Ishikawa (cell line): ENCODE measurements around the gene ALDH16A1.

Experiments
- CEBPB ChIP-seq: IDR thresholded peaks from 2 replicates; pipeline ENCODE4 v1.6.1; 2012
- CREB1 ChIP-seq: IDR thresholded peaks from 2 replicates; pipeline ENCODE4 v1.6.1; 2012; ENCODE audit warnings: low read depth
- EGR1 ChIP-seq: IDR thresholded peaks from 2 replicates; pipeline ENCODE4 v1.6.1; 2012
- EP300 ChIP-seq: IDR thresholded peaks from 2 replicates; pipeline ENCODE4 v1.6.1; 2012; ENCODE audit warnings: borderline replicate concordance
- FOXM1 ChIP-seq: IDR thresholded peaks from 2 replicates; pipeline ENCODE4 v1.6.1; 2012; ENCODE audit warnings: low read depth, borderline replicate concordance
- NFIC ChIP-seq: IDR thresholded peaks from 2 replicates; pipeline ENCODE4 v1.6.1; 2012
- RAD21 ChIP-seq: IDR thresholded peaks from 2 replicates; pipeline ENCODE4 v1.6.1; 2012; ENCODE audit warnings: low read depth
- TAF1 ChIP-seq: IDR thresholded peaks from 2 replicates; pipeline ENCODE4 v1.6.1; 2012; ENCODE audit warnings: low read depth, mild to moderate bottlenecking
- TEAD4 ChIP-seq: IDR thresholded peaks from 2 replicates; pipeline ENCODE4 v1.6.1; 2012
- YY1 ChIP-seq: IDR thresholded peaks from 2 replicates; pipeline ENCODE4 v1.6.1; 2012; ENCODE audit warnings: low read depth
- ZBTB7A ChIP-seq: IDR thresholded peaks from 2 replicates; pipeline ENCODE4 v1.6.1; 2012; ENCODE audit warnings: low read depth
- TF ChIP-seq, protein P1 (sequence below): IDR thresholded peaks from 2 replicates; pipeline ENCODE4 v1.6.1; 2012; ENCODE audit warnings: low read depth, mild to moderate bottlenecking
- TF ChIP-seq, protein P2 (sequence below): IDR thresholded peaks from 2 replicates; pipeline ENCODE4 v1.6.1; 2012

DNA sequence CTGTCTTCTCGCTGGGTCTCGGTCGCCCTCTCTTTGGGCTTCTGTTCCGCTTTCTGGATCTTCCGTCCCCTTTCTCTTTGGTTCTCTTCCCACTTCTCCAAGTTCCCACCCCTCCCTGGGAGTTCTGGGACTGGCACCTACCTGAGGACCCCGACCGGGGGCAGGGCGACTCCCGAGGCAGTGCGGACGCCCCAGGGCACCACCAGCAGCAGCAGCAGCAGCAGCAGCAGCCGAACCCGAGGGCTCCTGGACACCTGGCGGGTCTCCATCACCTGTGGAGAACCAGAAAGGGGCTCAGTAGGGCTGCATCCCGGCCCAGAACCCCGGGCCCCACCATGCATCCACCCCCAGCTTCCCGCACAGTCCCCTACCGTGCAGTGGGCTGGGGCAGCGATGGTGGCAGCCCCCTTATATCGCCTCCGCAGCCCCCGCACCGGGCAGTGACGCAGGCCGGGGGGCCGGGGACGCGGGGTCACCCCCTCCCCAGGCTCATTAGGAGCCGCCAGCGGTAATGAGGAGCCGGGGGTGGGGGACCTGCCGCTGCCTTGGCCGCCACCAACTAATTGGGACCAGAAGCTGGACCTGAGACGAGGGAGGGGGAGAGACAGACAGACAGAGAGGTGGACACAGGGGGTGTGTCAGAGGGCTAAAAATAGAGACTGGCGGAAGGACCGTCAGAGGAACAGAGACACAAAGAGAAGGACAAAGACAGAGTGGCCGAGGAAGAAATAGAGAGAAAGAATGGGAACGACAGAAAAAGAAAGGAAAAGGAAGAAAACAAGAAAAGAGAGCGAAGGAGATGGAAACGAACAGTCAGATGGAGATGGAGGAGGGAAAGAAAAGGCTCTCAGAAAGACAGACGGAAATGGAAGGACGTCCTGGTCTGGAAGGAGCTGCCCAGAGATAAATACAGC is 29.7 kb upstream of the ALDH16A1 start, which contains the start of gene PTH2:
- no peak for TF ChIP-seq EP300
- no peak for TF ChIP-seq FOXM1
- no peak for TF ChIP-seq ZBTB7A
- TF ChIP-seq CREB1: no peak
- TF ChIP-seq, protein P1, sequence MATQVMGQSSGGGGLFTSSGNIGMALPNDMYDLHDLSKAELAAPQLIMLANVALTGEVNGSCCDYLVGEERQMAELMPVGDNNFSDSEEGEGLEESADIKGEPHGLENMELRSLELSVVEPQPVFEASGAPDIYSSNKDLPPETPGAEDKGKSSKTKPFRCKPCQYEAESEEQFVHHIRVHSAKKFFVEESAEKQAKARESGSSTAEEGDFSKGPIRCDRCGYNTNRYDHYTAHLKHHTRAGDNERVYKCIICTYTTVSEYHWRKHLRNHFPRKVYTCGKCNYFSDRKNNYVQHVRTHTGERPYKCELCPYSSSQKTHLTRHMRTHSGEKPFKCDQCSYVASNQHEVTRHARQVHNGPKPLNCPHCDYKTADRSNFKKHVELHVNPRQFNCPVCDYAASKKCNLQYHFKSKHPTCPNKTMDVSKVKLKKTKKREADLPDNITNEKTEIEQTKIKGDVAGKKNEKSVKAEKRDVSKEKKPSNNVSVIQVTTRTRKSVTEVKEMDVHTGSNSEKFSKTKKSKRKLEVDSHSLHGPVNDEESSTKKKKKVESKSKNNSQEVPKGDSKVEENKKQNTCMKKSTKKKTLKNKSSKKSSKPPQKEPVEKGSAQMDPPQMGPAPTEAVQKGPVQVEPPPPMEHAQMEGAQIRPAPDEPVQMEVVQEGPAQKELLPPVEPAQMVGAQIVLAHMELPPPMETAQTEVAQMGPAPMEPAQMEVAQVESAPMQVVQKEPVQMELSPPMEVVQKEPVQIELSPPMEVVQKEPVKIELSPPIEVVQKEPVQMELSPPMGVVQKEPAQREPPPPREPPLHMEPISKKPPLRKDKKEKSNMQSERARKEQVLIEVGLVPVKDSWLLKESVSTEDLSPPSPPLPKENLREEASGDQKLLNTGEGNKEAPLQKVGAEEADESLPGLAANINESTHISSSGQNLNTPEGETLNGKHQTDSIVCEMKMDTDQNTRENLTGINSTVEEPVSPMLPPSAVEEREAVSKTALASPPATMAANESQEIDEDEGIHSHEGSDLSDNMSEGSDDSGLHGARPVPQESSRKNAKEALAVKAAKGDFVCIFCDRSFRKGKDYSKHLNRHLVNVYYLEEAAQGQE: no peak
- no peak for TF ChIP-seq CEBPB
- TF ChIP-seq EGR1: no peak
- TF ChIP-seq TAF1: no peak
- TF ChIP-seq YY1: no peak
- TF ChIP-seq, protein P2, sequence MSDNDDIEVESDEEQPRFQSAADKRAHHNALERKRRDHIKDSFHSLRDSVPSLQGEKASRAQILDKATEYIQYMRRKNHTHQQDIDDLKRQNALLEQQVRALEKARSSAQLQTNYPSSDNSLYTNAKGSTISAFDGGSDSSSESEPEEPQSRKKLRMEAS: no peak
- no peak for TF ChIP-seq RAD21
- no peak for TF ChIP-seq NFIC
- no peak for TF ChIP-seq TEAD4
